Fibroblast of lung (primary cell): Measurements from ENCODE around the gene PRR15. TPM values are rescaled to one million over a fixed set of nuclear protein-coding genes. Genes with fewer than 3 reads are reported as not detected.

Experiments used
- DNase-seq, 2 donors: peaks; one replicate each; pipeline versions ENCODE4 v3.0.0 to v3.0.0-alpha.2; 2010; ENCODE audit warnings: low read depth in 2 of 2
- H2AFZ ChIP-seq: 2 replicates; pipeline ENCODE4 v1.5.1; 2012; ENCODE audit warnings: low read length, control low read depth, inconsistent platforms
- H3K27ac ChIP-seq: 2 replicates; pipeline ENCODE4 v1.5.1; 2011; ENCODE audit warnings: low read length, control low read depth; ENCODE audit not compliant: insufficient read depth
- H3K27me3 ChIP-seq: 2 replicates; pipeline ENCODE4 v1.5.1; 2011; ENCODE audit warnings: mild to moderate bottlenecking, low read length; ENCODE audit not compliant: control insufficient read depth, insufficient read depth
- H3K36me3 ChIP-seq: 2 replicates; pipeline ENCODE4 v1.5.1; 2011; ENCODE audit warnings: low read length; ENCODE audit not compliant: control insufficient read depth, insufficient read depth
- H3K4me1 ChIP-seq: 2 replicates; pipeline ENCODE4 v1.5.1; 2011; ENCODE audit warnings: low read length; ENCODE audit not compliant: control insufficient read depth, insufficient read depth; ENCODE audit errors: extremely low read depth
- H3K4me2 ChIP-seq: 2 replicates; pipeline ENCODE4 v1.5.1; 2011; ENCODE audit warnings: low read length, control low read depth; ENCODE audit not compliant: insufficient read depth; ENCODE audit errors: extremely low read depth
- H3K4me3 ChIP-seq, 4 experiments: fragments of 200-600 bp in 1 of 4; sonication (generic) in 1 of 4; replicated peaks in 1 of 4; 2 replicates each; pipeline ENCODE4 v1.5.1; 2011 to 2016; ENCODE audit warnings: low read length in 4 of 4, low read depth in 3 of 4, mild to moderate bottlenecking in 3 of 4, control low read depth in 2 of 4, inconsistent platforms in 1 of 4, mixed read lengths in 1 of 4; ENCODE audit not compliant: insufficient read depth in 1 of 4; ENCODE audit errors: control extremely low read depth in 1 of 4
- H3K79me2 ChIP-seq: 2 replicates; pipeline ENCODE4 v1.5.1; 2012; ENCODE audit warnings: mild to moderate bottlenecking, low read length, inconsistent platforms; ENCODE audit not compliant: control insufficient read depth, insufficient read depth
- H3K9ac ChIP-seq: 2 replicates; pipeline ENCODE4 v1.5.1; 2011; ENCODE audit warnings: mild to moderate bottlenecking, low read length, control low read depth; ENCODE audit not compliant: insufficient read depth
- H3K9me3 ChIP-seq: 2 replicates; pipeline ENCODE4 v1.5.1; 2012; ENCODE audit warnings: low read depth, low read length; ENCODE audit not compliant: control insufficient read depth, insufficient read depth
- H4K20me1 ChIP-seq: 2 replicates; pipeline ENCODE4 v1.5.1; 2011; ENCODE audit warnings: low read length; ENCODE audit not compliant: control insufficient read depth, insufficient read depth; ENCODE audit errors: extremely low read depth
- EZH2 ChIP-seq: IDR thresholded peaks from 2 replicates; pipeline ENCODE4 v1.5.1; 2012; ENCODE audit warnings: low read length, control low read depth, mild to moderate bottlenecking; ENCODE audit errors: missing control alignments
- polyA plus RNA-seq, 2 donors: library from polyadenylated mRNA; depleted of rRNA in 1 of 2; stranded (reverse) in 1 of 2; unstranded in 1 of 2; fragments of >200 nt; gene quantifications; 2 replicates each; pipeline ENCODE4 v1.2.1, GENCODE V29; 2011 to 2012; ENCODE audit warnings: missing spikeins in 1 of 2
- total RNA-seq: library from RNA; depleted of rRNA; stranded (reverse); fragments of >200 nt; gene quantifications from 2 replicates; pipeline ENCODE4 v1.2.1, GENCODE V29; 2014
- TF ChIP-seq, protein P1 (sequence below), 2 donors: IDR thresholded peaks in 1 of 2; conservative IDR thresholded peaks in 1 of 2; 1 replicate in 1 of 2; 2 replicates in 1 of 2; pipeline ENCODE4 v1.5.1; 2011 to 2012; ENCODE audit warnings: low read length in 2 of 2, control low read depth in 1 of 2, inconsistent platforms in 1 of 2, low read depth in 1 of 2, mild to moderate bottlenecking in 1 of 2

The PRR15 gene
- total and polyA plus RNA-seq, 2 donors (not counting 1 experiment from before 2014, with no cell fraction given) = not detected

DNA sequence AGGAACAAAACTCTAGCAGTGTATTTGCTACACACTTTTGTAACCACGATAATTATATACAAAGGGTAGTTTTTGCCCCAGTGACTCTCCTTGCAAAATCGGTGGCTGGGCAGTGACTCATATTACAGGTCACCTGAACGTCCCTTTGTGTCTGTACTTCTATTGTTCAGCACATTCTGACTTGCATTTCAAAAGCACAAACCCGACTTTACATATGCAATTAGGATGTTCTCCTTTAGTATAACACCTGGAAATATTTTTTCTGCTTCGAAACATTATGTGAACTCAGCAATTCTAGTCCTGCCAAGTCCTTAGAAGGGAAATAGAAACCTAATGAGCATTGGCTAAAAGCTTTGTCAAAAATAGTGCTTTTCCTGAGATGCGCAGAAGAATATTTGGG, 6.0 kb downstream of the PRR15 start:
- DNase-seq = peak in 1 of 2 donors; percentile 4
- Histone ChIP-seq H3K79me2 (no peaks in the 10 kb centered on the region), H3K36me3 (no peaks in the 10 kb centered on the region), H3K9ac (no peak overlapping the region), H3K9me3 (no peaks in the 10 kb centered on the region), H3K27me3 (peaks cover 30% of the 10 kb centered on the region), H3K4me1 (no peaks in the 10 kb centered on the region), H2AFZ (no peak overlapping the region), H3K27ac (no peak overlapping the region), H4K20me1 (no peaks in the 10 kb centered on the region), H3K4me3 (no peak overlapping the region), H3K4me2 (no peak overlapping the region)
- TF ChIP-seq, protein P1, sequence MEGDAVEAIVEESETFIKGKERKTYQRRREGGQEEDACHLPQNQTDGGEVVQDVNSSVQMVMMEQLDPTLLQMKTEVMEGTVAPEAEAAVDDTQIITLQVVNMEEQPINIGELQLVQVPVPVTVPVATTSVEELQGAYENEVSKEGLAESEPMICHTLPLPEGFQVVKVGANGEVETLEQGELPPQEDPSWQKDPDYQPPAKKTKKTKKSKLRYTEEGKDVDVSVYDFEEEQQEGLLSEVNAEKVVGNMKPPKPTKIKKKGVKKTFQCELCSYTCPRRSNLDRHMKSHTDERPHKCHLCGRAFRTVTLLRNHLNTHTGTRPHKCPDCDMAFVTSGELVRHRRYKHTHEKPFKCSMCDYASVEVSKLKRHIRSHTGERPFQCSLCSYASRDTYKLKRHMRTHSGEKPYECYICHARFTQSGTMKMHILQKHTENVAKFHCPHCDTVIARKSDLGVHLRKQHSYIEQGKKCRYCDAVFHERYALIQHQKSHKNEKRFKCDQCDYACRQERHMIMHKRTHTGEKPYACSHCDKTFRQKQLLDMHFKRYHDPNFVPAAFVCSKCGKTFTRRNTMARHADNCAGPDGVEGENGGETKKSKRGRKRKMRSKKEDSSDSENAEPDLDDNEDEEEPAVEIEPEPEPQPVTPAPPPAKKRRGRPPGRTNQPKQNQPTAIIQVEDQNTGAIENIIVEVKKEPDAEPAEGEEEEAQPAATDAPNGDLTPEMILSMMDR (conservative IDR thresholded peaks at IDR 0.05 in 1 of 2, IDR thresholded peaks at IDR 0.05 in 1 of 2; ENCODE audit: low read depth in 1 of 2, low read length in 2 of 2) = no peak
- no peak for TF ChIP-seq EZH2

DNA sequence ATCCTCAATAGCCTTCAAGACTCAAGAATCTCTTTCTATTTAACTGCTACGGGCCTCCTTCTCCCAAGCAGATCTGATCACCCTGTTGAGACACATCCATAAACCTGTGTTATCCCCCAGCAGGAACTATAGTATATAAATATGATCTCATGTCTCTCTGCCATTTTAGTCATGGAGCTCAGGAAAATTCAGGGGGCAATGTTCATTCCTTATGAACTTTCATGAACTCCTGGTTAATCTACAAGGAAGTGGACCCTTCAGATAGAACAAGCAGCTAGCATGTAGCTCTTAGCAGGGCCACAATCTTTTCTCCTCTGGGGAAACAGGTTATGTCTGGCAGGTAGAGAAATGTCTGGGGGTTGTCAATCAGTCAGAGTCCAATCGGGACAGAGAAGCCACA, 8.9 kb downstream of the PRR15 start:
- H3K4me2 ChIP-seq = no peak overlapping the region
- H3K36me3 ChIP-seq = no peaks in the 10 kb centered on the region
- no peaks in the 10 kb centered on the region for H4K20me1 ChIP-seq
- no peaks in the 10 kb centered on the region for H3K4me1 ChIP-seq
- peaks cover 20% of the 10 kb centered on the region for H3K27me3 ChIP-seq
- H3K4me3 ChIP-seq = no peak overlapping the region
- no peak for TF ChIP-seq EZH2
- TF ChIP-seq, protein P1 (conservative IDR thresholded peaks at IDR 0.05 in 1 of 2, IDR thresholded peaks at IDR 0.05 in 1 of 2; ENCODE audit: low read depth in 1 of 2, low read length in 2 of 2) = no peak
- no peak overlapping the region for H3K9ac ChIP-seq
- no peak overlapping the region for H3K27ac ChIP-seq
- H3K79me2 ChIP-seq = no peaks in the 10 kb centered on the region
- no peaks in the 10 kb centered on the region for H3K9me3 ChIP-seq
- DNase-seq = no peak
- H2AFZ ChIP-seq = no peak overlapping the region

DNA sequence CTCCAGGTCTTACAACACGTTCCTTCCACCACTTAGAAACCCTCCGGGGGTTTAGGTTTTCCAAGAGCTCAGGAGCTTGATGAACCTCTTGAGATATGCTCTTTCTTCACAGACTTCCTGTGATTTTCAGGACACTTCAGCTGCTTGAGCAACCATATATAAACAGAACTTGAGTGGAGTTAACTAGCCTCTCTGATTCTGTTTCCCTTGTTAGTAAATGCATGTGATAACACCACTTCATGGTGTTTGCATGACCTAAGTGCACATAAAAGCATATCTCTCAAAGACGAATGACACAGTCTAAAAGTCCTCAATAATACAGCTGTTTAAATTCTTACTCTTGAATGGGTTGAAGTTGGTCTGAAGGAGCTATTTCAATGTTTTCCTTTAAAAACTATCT, 9.9 kb downstream of the PRR15 start:
- no peaks in the 10 kb centered on the region for H3K79me2 ChIP-seq
- no peak for DNase-seq
- no peaks in the 10 kb centered on the region for H3K36me3 ChIP-seq
- no peak overlapping the region for H3K9ac ChIP-seq
- no peak overlapping the region for H3K4me3 ChIP-seq
- H3K4me2 ChIP-seq = no peak overlapping the region
- no peaks in the 10 kb centered on the region for H3K9me3 ChIP-seq
- H3K27ac ChIP-seq = no peak overlapping the region
- TF ChIP-seq, protein P1 (conservative IDR thresholded peaks at IDR 0.05 in 1 of 2, IDR thresholded peaks at IDR 0.05 in 1 of 2; ENCODE audit: low read depth in 1 of 2, low read length in 2 of 2) = no peak
- no peak for TF ChIP-seq EZH2
- no peaks in the 10 kb centered on the region for H3K4me1 ChIP-seq
- no peak overlapping the region for H2AFZ ChIP-seq
- no peaks in the 10 kb centered on the region for H4K20me1 ChIP-seq
- H3K27me3 ChIP-seq = peaks cover 20% of the 10 kb centered on the region
